Amniotic epithelial cell (primary cell): ENCODE measurements around the gene FXYD2.

Source experiments
- DNase-seq: peaks from one replicate; pipeline ENCODE4 v3.0.0-alpha.2; 2010; ENCODE audit warnings: low read depth

The FXYD2 gene

GRCh38 chr11:117857734-117858414, 33.3 kb upstream of the FXYD2 start:
- no peak for DNase-seq

GRCh38 chr11:117855912-117856651, 31.5 kb upstream of the FXYD2 start:
- DNase-seq, result no peak

GRCh38 chr11:117855186-117855845, 30.8 kb upstream of the FXYD2 start:
- DNase-seq, result no peak

GRCh38 chr11:117852309-117852708, 27.8 kb upstream of the FXYD2 start:
- DNase-seq, result no peak

GRCh38 chr11:117851852-117852251, 27.3 kb upstream of the FXYD2 start:
- peak; percentile 58 for DNase-seq

GRCh38 chr11:117851106-117851505, 26.6 kb upstream of the FXYD2 start:
- peak; percentile 51 for DNase-seq

GRCh38 chr11:117849781-117850414, 25.4 kb upstream of the FXYD2 start:
- DNase-seq, result no peak

GRCh38 chr11:117843666-117844484, 19.3 kb upstream of the FXYD2 start:
- peak; percentile 46 for DNase-seq

- no peak for DNase-seq
Measured at GRCh38 chr11:117842131-117842941, 17.8 kb upstream of the FXYD2 start.

GRCh38 chr11:117841551-117842031, 17.0 kb upstream of the FXYD2 start:
- DNase-seq, result no peak

- DNase-seq, result no peak
Measured at GRCh38 chr11:117840881-117841550, 16.5 kb upstream of the FXYD2 start.

- no peak for DNase-seq
Measured at GRCh38 chr11:117839936-117840813, 15.6 kb upstream of the FXYD2 start.

GRCh38 chr11:117839380-117839881, 14.9 kb upstream of the FXYD2 start:
- DNase-seq, result no peak

GRCh38 chr11:117838901-117839300, 14.4 kb upstream of the FXYD2 start:
- DNase-seq, result no peak

GRCh38 chr11:117837791-117838190, 13.2 kb upstream of the FXYD2 start:
- DNase-seq, result no peak

GRCh38 chr11:117837070-117837776, 12.7 kb upstream of the FXYD2 start:
- DNase-seq, result no peak

- DNase-seq, result no peak
Measured at GRCh38 chr11:117836077-117836960, 11.8 kb upstream of the FXYD2 start.
